Psoas muscle (tissue), 8 donors: ENCODE measurements around the gene KCNT1. TPM values are rescaled to one million over a fixed set of nuclear protein-coding genes. Genes with fewer than 3 reads are reported as not detected.

ENCODE experiments used
- ATAC-seq, 4 donors: fragments of 200-7000 bp; cut with Tn5 transposase; one replicate each; pipeline ENCODE4 v1.9.1; 2020; ENCODE audit warnings: moderate library complexity in 3 of 4, mild to moderate bottlenecking in 2 of 4
- DNase-seq, 2 donors: peaks; one replicate each; pipeline ENCODE4 v3.0.0-alpha.2; 2020
- H3K27ac ChIP-seq: fragments of 200-600 bp; one replicate; pipeline ENCODE4 v1.8.0; 2022
- H3K27me3 ChIP-seq, 3 donors: fragments of 200-600 bp in 1 of 3; one replicate each; pipeline versions ENCODE4 v1.6.1 to v1.8.0; 2013 to 2022; ENCODE audit warnings: low read length in 2 of 3, mild to moderate bottlenecking in 2 of 3, moderate library complexity in 1 of 3; ENCODE audit not compliant: insufficient read depth in 3 of 3
- H3K36me3 ChIP-seq, 2 donors: fragments of 200-600 bp in 1 of 2; one replicate each; pipeline versions ENCODE4 v1.6.1 to v1.8.0; 2013 to 2022; ENCODE audit warnings: low read depth in 1 of 2, mild to moderate bottlenecking in 1 of 2, moderate library complexity in 1 of 2; ENCODE audit not compliant: insufficient read depth in 1 of 2
- H3K4me1 ChIP-seq: fragments of 200-600 bp; one replicate; pipeline ENCODE4 v1.8.0; 2022
- H3K4me3 ChIP-seq: fragments of 200-600 bp; one replicate; pipeline ENCODE4 v1.8.0; 2022; ENCODE audit warnings: mild to moderate bottlenecking
- H3K9me3 ChIP-seq: fragments of 200-600 bp; one replicate; pipeline ENCODE4 v1.8.0; 2022
- WGBS, 3 donors: extraction: QIAGEN DNeasy Blood & Tissue Kit; methylation state at CpG; one replicate each; pipeline versions ENCODE4 v1.1.6 to v1.1.7; 2013; 5-methylcytosine and 5-hydroxymethylcytosine counted together
- intact Hi-C, 2 donors: fragments of 100-400 bp; cut with DNase I; formaldehyde crosslinking; loops; one replicate each; pipeline versions ENCODE4 v1.11.0 to v1.14.2; 2022
- polyA plus RNA-seq, 3 donors: library from polyadenylated mRNA; stranded (reverse); fragments of 200-250 nt; gene quantifications; one replicate each; pipeline ENCODE4 v1.2.3, GENCODE V29; 2013
- total RNA-seq, 4 donors: library from RNA; stranded (reverse); fragmentation: NEBNext Ultra II Directional in 2 of 4; extraction: Animal tissue kit (Norgen Biotek cat#: 25700) in 2 of 4; gene quantifications; one replicate each; pipeline versions ENCODE4 v1.2.1 to v1.2.4, GENCODE V29; 2021 to 2023
- TF ChIP-seq, protein P1 (sequence below): fragments of 200-600 bp; IDR thresholded peaks from one replicate; pipeline ENCODE4 v1.8.0; 2022; ENCODE audit warnings: antibody characterized with exemption
- donor health status: healthy with polysubstance abuse.
- donor health status: DM: no; HTN: no; CAD: no; lungs with moderate emphysema.
- donor health status: Bipolar disorder and iron deficiency.
- donor health status: healthy.
- donor health status: DM: yes; HTN: yes; CAD: no.
- donor health status: DM: no; HTN: no; CAD: no.
- donor health status: DM: no; HTN: no; CAD: no.
- donor health status: DM: yes; HTN: yes; CAD: no.

The KCNT1 gene
- total and polyA plus RNA-seq, 7 donors: 1.1 to 15.0 (median 10.3) TPM

DNA sequence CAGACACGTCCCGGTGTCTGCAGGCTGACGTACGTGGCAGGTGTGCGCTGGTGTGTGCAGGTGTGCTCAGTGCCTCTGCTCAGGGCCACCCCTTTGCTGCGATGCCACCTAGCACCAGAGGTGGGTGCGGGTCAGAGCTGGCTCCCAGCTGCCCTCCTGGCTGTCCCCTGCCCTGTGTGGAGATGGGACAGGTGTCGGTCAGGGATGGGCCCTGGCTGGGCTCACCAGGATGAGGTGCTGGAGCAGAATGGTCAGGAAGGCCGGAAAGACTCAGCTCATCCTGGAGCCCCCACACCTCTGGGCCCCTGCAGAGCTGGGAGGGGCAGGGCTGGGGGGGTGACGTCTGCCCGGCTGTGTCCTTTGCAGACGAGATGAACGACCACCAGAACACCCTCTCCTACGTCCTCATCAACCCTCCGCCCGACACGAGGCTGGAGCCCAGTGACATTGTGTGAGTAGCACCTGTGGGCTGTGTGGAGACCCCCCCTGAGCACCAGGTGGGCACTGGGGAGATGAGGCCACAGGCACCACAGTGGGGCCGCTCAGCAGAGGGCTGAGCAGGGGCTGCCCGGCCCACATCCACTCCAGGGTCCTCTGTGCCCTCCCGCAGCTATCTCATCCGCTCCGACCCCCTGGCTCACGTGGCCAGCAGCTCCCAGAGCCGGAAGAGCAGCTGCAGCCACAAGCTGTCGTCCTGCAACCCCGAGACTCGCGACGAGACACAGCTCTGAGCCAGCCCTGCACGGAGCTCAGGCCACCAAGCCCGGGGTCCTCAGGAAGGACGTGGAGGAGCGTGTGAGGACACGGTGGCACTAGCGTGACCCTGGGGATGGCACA lies 89.7 kb downstream of the KCNT1 start:
- Histone ChIP-seq H3K4me1 (no peaks in the 10 kb centered on the region), H3K36me3 (peaks cover 0 to 2% of the 10 kb centered on the region in 2 donors), H3K27ac (no peak overlapping the region), H3K27me3 (peaks cover 0 to 15% (median under 1%) of the 10 kb centered on the region in 3 donors), H3K4me3 (no peak overlapping the region), H3K9me3 (no peaks in the 10 kb centered on the region)
- 64 to 69% (median 66%) methylated on average over 33 to 35 of the region's 35 CpGs for WGBS, 3 donors
- peak in 1 of 4 donors; percentile 2 for ATAC-seq
- TF ChIP-seq, protein P1, sequence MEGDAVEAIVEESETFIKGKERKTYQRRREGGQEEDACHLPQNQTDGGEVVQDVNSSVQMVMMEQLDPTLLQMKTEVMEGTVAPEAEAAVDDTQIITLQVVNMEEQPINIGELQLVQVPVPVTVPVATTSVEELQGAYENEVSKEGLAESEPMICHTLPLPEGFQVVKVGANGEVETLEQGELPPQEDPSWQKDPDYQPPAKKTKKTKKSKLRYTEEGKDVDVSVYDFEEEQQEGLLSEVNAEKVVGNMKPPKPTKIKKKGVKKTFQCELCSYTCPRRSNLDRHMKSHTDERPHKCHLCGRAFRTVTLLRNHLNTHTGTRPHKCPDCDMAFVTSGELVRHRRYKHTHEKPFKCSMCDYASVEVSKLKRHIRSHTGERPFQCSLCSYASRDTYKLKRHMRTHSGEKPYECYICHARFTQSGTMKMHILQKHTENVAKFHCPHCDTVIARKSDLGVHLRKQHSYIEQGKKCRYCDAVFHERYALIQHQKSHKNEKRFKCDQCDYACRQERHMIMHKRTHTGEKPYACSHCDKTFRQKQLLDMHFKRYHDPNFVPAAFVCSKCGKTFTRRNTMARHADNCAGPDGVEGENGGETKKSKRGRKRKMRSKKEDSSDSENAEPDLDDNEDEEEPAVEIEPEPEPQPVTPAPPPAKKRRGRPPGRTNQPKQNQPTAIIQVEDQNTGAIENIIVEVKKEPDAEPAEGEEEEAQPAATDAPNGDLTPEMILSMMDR: no peak
- DNase-seq: no peak
- intact Hi-C loops: loop anchor here in 1 of 2 donors (10.0 kb wide), 1 partner anchor 333 kb away; no protein-coding TSS in a partner anchor

DNA sequence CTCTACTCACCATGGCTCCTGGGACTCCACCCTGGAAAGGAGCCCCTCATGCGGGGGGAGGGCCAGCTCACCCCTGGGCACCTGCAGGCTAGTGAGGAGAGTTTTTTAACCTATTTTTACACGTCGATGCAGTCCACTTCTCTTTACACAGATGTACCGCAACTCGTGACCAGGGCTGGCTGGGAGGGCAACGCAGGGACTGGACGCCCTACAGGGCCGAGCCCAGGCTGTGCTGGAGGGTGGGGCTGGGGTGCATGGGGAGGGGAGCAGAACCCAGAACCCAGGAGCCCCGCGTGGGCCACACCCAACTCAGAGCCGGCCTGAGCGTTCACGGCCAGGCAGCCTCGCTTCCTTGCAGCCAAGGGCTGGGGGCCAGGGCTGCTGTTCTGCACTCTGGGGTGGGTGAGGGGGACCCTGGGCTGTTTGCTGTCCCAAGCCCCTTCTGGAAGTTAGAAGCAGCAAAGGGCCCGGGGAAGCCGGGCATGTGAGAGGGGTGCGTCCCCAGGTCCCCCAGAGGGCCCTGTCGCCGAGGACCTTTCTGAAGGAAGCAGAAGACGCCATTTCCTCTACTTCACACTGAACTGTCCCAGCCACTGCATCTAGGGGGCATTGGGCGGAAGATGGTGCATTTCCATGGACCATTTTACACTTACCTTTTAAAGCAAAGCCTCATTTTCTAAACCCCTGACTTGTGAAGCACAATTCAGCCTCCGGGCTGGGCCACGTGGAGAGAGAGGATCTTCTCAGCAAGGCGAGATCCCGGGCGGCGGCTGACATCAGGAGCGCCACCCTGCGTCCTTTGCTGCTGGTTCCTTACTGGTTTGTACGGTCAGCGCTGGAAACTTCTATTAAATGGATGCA lies 90.5 kb downstream of the KCNT1 start:
- DNase-seq: no peak
- Histone ChIP-seq H3K4me1 (peaks cover 1% of the 10 kb centered on the region), H3K27ac (no peak overlapping the region), H3K9me3 (no peaks in the 10 kb centered on the region), H3K4me3 (no peak overlapping the region), H3K27me3 (peaks cover 0 to 19% (median 1%) of the 10 kb centered on the region in 3 donors), H3K36me3 (no peaks in the 10 kb centered on the region)
- no peak for ATAC-seq
- TF ChIP-seq, protein P1: no peak
- intact Hi-C loops: loop anchor here in 1 of 2 donors (10.0 kb wide), 1 partner anchor 332 kb away; no protein-coding TSS in a partner anchor
- 79 to 83% (median 83%) methylated on average over 31 of the region's 31 CpGs for WGBS, 3 donors

DNA sequence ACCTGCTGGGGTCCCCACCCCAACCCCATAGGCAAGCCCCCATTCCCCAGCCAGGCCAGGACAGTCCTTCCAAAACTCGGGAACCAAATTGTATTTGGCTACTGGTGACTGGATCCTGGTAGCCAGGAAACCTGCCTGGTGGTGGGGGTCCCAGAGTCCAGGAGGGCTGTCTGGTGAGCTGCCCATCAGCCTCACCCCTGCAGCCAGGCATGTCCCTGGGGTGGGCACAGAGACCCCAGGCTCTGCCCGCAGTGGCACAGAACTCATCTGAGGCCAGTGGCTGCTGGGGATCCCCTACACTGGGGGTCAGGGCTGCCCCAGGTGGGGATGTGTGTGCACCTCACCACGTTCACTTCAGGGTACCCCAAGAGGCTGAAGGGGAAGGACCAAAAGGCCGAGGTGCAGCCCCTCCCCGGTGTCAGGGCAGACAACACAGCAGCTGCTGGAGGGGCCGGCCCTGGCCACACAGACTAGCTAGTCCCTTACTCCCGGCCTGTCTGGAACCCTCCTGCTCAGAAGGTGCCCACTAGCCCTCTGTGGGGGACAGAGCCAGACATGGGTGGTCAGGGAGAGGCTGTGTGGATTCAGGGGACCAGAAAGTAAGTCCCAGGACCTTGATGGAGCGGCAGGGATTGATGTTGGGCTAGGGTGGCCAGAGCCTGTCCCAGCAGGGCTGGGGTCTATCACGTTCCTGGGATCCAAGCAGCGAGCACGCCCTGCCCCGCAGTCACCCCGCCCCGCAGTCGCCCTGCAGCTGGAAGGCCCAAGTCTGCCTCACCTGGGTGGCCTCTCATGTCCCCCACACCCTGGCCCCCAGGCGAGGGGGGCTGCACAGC lies 91.5 kb downstream of the KCNT1 start:
- DNase-seq: no peak

DNA sequence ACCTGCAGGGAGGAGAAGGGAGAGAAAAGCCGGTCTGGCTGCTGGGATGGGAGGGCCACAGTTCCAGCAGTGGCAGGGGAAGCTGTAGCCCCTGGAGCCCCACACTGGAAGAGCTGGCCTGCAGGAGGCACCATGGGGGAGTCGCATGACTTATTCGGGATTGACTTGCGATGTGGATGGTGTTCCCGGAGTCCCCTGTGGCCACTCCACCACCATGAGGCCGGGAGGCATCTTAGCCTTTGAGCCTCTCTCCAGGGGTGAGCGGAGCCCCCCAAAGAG lies 92.0 kb downstream of the KCNT1 start:
- ATAC-seq: no peak
- H3K4me3 ChIP-seq: no peak overlapping the region
- TF ChIP-seq, protein P1: no peak
- no peaks in the 10 kb centered on the region for H3K36me3 ChIP-seq
- peaks cover 11% of the 10 kb centered on the region for H3K4me1 ChIP-seq
- H3K9me3 ChIP-seq: no peaks in the 10 kb centered on the region
- no peak overlapping the region for H3K27ac ChIP-seq
- DNase-seq: no peak
- peaks cover 0 to 19% (median 1%) of the 10 kb centered on the region in 3 donors for H3K27me3 ChIP-seq
- 67 to 71% (median 68%) methylated on average over 7 of the region's 7 CpGs for WGBS, 3 donors
- intact Hi-C loops: loop anchor here in 1 of 2 donors (10.0 kb wide), 1 partner anchor 331 kb away; no protein-coding TSS in a partner anchor

More for the DNA sequence above, 91.5 kb downstream of the KCNT1 start:
- Histone ChIP-seq H3K4me1 (peaks cover 10% of the 10 kb centered on the region), H3K27ac (no peak overlapping the region), H3K36me3 (no peaks in the 10 kb centered on the region), H3K27me3 (peaks cover 0 to 19% (median 1%) of the 10 kb centered on the region in 3 donors), H3K4me3 (no peak overlapping the region), H3K9me3 (no peaks in the 10 kb centered on the region)
- intact Hi-C loops: loop anchor here in 1 of 2 donors (10.0 kb wide), 1 partner anchor 331 kb away; no protein-coding TSS in a partner anchor
- WGBS, 3 donors: 77 to 83% (median 82%) methylated on average over 15 to 16 of the region's 16 CpGs
- TF ChIP-seq, protein P1: no peak
- no peak for ATAC-seq
